Testis (tissue), 2 donors: Measurements from ENCODE around the gene GNL3.

Experiments
- CTCF ChIP-seq, 3 experiments: fragments of 450-650 bp in 2 of 3; fragments of 200-600 bp in 1 of 3; sonication (generic) in 1 of 3; IDR thresholded peaks; one replicate each; pipeline ENCODE4 v1.5.1; 2016 to 2019; ENCODE audit warnings: antibody characterized with exemption in 3 of 3, mild to moderate bottlenecking in 2 of 3, moderate library complexity in 1 of 3
- POLR2A ChIP-seq: fragments of 450-650 bp; IDR thresholded peaks from one replicate; pipeline ENCODE4 v1.6.1; 2017; ENCODE audit warnings: antibody characterized with exemption, mild to moderate bottlenecking, moderate library complexity

- TF ChIP-seq POLR2A: no peak
- no peak for TF ChIP-seq CTCF (IDR thresholded peaks at IDR 0.05)
These were observed 57.9 kb downstream of the GNL3 start for GRCh38 chr3:52743721-52744120.
